A673 (cell line): ENCODE data around the gene C11orf71. TPM values are rescaled to one million over a fixed set of nuclear protein-coding genes. Genes with fewer than 3 reads are reported as not detected.

ENCODE experiments used
- BruUV-seq: library from RNA; stranded (reverse); fragments of 400-500 nt; replicated peaks from 2 replicates; lab custom pipeline; 2021; lab: Mats Ljungman, UMichigan
- CTCF ChIA-PET: fragments of 300-600 bp; sonication (Branson Sonifier 250); formaldehyde crosslinking; loops from one replicate; lab custom pipeline; 2022; ENCODE audit warnings: antibody characterized with exemption; lab: Charles Lee
- POLR2A ChIA-PET: fragments of 300-600 bp; sonication (Branson Sonifier 250); formaldehyde crosslinking; loops from one replicate; lab custom pipeline; 2022; ENCODE audit warnings: antibody characterized with exemption; ENCODE audit not compliant: low non-redundant PET; lab: Charles Lee
- DNase-seq: peaks from one replicate; pipeline ENCODE4 v3.0.0-alpha.2; 2015; ENCODE audit warnings: low spot score
- H3K27ac ChIP-seq: fragments of 200-600 bp; sonication (generic); 2 replicates; pipeline ENCODE4 v1.5.1; 2016; ENCODE audit warnings: mixed run types, low read depth, mild to moderate bottlenecking, mixed read lengths, antibody characterized with exemption, low read length; ENCODE audit not compliant: poor library complexity, severe bottlenecking
- H3K27me3 ChIP-seq: fragments of 200-600 bp; sonication (generic); replicated peaks from 2 replicates; pipeline ENCODE4 v1.6.1; 2017; ENCODE audit warnings: mixed run types, low read depth, mild to moderate bottlenecking, mixed read lengths, antibody characterized with exemption, low read length; ENCODE audit not compliant: insufficient read depth, poor library complexity
- H3K36me3 ChIP-seq: fragments of 200-600 bp; sonication (generic); 2 replicates; pipeline ENCODE4 v1.6.1; 2016; ENCODE audit warnings: mixed run types, mild to moderate bottlenecking, mixed read lengths, antibody characterized with exemption, low read length; ENCODE audit not compliant: insufficient read depth, poor library complexity, severe bottlenecking
- H3K4me1 ChIP-seq: fragments of 200-600 bp; sonication (generic); 2 replicates; pipeline ENCODE4 v1.6.1; 2017; ENCODE audit warnings: mixed run types, mild to moderate bottlenecking, mixed read lengths, antibody characterized with exemption, low read length; ENCODE audit not compliant: insufficient read depth, poor library complexity, severe bottlenecking
- H3K4me3 ChIP-seq: fragments of 200-600 bp; sonication (generic); 2 replicates; pipeline ENCODE4 v1.5.1; 2016; ENCODE audit warnings: low read depth, mixed run types, mild to moderate bottlenecking, mixed read lengths, low read length; ENCODE audit not compliant: poor library complexity, severe bottlenecking
- H3K9me3 ChIP-seq: fragments of 200-600 bp; sonication (generic); 2 replicates; pipeline ENCODE4 v1.6.1; 2016; ENCODE audit warnings: mixed run types, low read depth, mild to moderate bottlenecking, mixed read lengths, antibody characterized with exemption, low read length; ENCODE audit not compliant: poor library complexity, severe bottlenecking
- EZH2 ChIP-seq: fragments of 200-600 bp; sonication (generic); IDR thresholded peaks from 2 replicates; pipeline ENCODE4 v1.6.1; 2017; ENCODE audit warnings: borderline replicate concordance, low read depth, mild to moderate bottlenecking, mixed read lengths, antibody characterized with exemption, low read length; ENCODE audit not compliant: poor library complexity, severe bottlenecking
- intact Hi-C: fragments of 100-400 bp; cut with micrococcal nuclease; formaldehyde crosslinking; loops from one replicate; pipeline ENCODE4 v1.10.0; 2022; ENCODE audit not compliant: unreplicated experiment
- total RNA-seq: library from RNA; stranded (reverse); gene quantifications from 2 replicates; pipeline ENCODE4 v1.2.3, GENCODE V29; 2021
- TF ChIP-seq, protein P1 (sequence below): fragments of 300-800, 200-600 bp; sonication (generic); conservative IDR thresholded peaks from 2 replicates; pipeline ENCODE4 v1.5.1; 2017; ENCODE audit warnings: low read depth, mild to moderate bottlenecking, antibody characterized with exemption, low read length, moderate library complexity, mixed read lengths

Gene C11orf71
- total RNA-seq, 1 experiment from 2014 or later = 7.4 TPM

DNA sequence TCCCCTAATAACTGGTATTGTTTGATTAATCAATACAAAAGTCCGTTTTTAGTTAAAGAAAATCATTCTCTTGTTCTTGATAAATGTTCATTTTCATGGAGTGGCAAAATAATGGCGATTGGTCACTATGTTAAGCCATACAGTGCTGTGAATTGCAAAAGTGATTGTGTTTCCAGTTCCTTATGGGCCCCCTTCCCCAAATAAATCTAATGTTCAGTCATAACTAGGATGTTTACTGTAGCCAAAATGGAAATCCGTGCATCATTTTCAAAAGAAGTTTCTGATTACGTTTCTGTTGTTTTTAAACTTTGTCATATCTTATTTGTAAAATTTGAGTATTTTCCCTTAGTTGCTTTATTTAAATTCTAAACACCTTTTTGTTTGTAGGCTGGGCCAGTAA, 1.0 kb upstream of the C11orf71 start:
- no TSS peak for BruUV-seq
- Histone ChIP-seq H3K27me3 (no peaks in the 10 kb centered on the region), H3K4me1 (peaks cover 12% of the 10 kb centered on the region), H3K27ac (peak overlapping the region; percentile 95), H3K4me3 (peak overlapping the region; percentile 73), H3K36me3 (peaks cover 26% of the 10 kb centered on the region), H3K9me3 (no peaks in the 10 kb centered on the region)
- CTCF ChIA-PET = no interaction called here
- TF ChIP-seq, protein P1, sequence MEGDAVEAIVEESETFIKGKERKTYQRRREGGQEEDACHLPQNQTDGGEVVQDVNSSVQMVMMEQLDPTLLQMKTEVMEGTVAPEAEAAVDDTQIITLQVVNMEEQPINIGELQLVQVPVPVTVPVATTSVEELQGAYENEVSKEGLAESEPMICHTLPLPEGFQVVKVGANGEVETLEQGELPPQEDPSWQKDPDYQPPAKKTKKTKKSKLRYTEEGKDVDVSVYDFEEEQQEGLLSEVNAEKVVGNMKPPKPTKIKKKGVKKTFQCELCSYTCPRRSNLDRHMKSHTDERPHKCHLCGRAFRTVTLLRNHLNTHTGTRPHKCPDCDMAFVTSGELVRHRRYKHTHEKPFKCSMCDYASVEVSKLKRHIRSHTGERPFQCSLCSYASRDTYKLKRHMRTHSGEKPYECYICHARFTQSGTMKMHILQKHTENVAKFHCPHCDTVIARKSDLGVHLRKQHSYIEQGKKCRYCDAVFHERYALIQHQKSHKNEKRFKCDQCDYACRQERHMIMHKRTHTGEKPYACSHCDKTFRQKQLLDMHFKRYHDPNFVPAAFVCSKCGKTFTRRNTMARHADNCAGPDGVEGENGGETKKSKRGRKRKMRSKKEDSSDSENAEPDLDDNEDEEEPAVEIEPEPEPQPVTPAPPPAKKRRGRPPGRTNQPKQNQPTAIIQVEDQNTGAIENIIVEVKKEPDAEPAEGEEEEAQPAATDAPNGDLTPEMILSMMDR = no peak
- no peak for TF ChIP-seq EZH2
- no peak for DNase-seq
- intact Hi-C loops = loop anchor here (5.0 kb wide), 1 partner anchor 36 kb away; the partner anchor contains the start of gene REXO2
- POLR2A ChIA-PET = no interaction called here

DNA sequence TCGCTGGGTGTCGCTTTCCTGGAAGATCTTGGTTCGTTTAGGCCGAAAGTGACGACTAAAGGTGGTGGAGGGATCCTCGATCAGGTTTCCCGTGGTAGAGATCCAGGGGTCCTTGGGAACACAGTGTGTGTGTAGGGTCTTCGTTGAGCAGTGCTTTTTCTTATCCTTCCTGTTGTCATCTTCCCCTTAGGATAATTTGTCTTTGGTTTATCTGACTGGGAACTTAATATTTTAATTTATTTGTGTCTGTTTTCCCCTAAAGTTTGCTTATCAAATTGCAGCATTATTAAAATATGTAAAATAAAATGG, 558 bp upstream of the C11orf71 start:
- ChIA-PET POLR2A (interaction anchor here (0.8 kb wide), 1 partner anchor 31 kb away, joined by 3 read pairs; no protein-coding TSS in a partner anchor), CTCF (interaction anchor here (0.5 kb wide), 1 partner anchor 285 kb away, joined by 3 read pairs; no protein-coding TSS in a partner anchor)
- H3K27ac ChIP-seq = peak overlapping the region; percentile 95
- no peak for DNase-seq
- peak overlapping the region; percentile 73 for H3K4me3 ChIP-seq
- intact Hi-C loops = loop anchor here (5.0 kb wide), 1 partner anchor 36 kb away; the partner anchor contains the start of gene REXO2
- H3K27me3 ChIP-seq = no peaks in the 10 kb centered on the region
- peaks cover 22% of the 10 kb centered on the region for H3K36me3 ChIP-seq
- peaks cover 12% of the 10 kb centered on the region for H3K4me1 ChIP-seq
- TF ChIP-seq, protein P1 = no peak
- no peak for TF ChIP-seq EZH2
- H3K9me3 ChIP-seq = no peaks in the 10 kb centered on the region
- BruUV-seq = TSS peak; percentile 56

DNA sequence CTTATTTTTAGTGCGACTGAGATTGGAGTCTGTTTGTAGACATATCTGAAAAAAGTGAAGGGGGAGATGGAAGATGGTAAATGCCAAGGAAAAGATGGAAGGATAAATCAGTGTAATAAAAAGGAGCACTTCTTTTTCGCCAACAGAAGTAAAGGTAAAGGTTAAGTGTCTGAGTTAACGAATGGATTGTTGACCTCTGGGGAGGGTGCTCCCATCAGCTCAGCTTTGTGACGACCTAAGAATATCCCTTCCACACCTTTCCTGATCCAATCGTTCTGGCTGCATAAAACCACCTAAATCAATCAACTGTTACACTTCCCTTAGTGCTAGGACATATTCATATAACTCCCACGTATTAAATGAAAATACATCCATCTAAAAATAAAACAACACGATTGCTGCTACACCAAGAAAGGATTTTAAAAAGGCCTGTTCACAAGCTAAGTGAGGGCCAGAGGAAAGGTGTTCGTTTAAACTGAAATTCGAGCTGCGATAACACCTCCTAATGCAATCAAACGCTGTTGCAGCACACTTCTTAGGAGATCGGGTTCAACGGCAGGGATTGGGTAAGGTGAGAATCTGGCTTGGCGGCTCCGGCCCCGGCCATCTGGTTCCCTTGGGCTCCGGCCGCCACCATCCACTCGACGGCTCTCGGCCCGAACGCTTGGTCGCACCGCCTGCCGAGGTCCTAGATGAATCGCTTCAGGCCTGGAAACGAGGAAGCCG, 658 bp downstream of the C11orf71 start:
- CTCF ChIA-PET = no interaction called here
- Histone ChIP-seq H3K36me3 (peaks cover 9% of the 10 kb centered on the region), H3K4me1 (peaks cover 12% of the 10 kb centered on the region), H3K4me3 (peak overlapping the region; percentile 73), H3K27ac (peak overlapping the region; percentile 95), H3K27me3 (no peaks in the 10 kb centered on the region), H3K9me3 (no peaks in the 10 kb centered on the region)
- intact Hi-C loops = loop anchor here (5.0 kb wide), 2 partner anchors 38 to 57 kb away; partner anchors contain the start of gene REXO2
- BruUV-seq = no TSS peak
- POLR2A ChIA-PET = no interaction called here
- TF ChIP-seq, protein P1 = no peak
- no peak for TF ChIP-seq EZH2
- DNase-seq = no peak
